Measurements from ENCODE around the gene CCDC57.
A peak's percentile ranks its signal among the peaks of the same experiment; 100 is the strongest.

The CCDC57 gene

GRCh38 chr17:82127704-82128103 lies 84.9 kb downstream of the CCDC57 start:
- Histone ChIP-seq H3K4me3 (ENCODE audit: extremely low read depth, insufficient read depth, low read length, poor library complexity, severe bottlenecking) (no peak overlapping the region), H3K4me1 (ENCODE audit: control insufficient read depth, insufficient read depth, low read length, poor library complexity, severe bottlenecking) (peaks cover 3% of the 10 kb centered on the region), H3K9me3 (ENCODE audit: control insufficient read depth, low read length) (no peaks in the 10 kb centered on the region), H3K27ac (ENCODE audit: low read depth, low read length, severe bottlenecking) (no peak overlapping the region), H3K36me3 (ENCODE audit: control insufficient read depth, insufficient read depth, low read length) (peaks cover 21% of the 10 kb centered on the region)
- WGBS, 2 experiments (ENCODE audit: insufficient coverage in 2 of 2) = 94 to 97% methylated on average over 6 to 7 of the region's 9 CpGs

GRCh38 chr17:82127315-82127595 lies 85.4 kb downstream of the CCDC57 start:
- no peaks in the 10 kb centered on the region for H3K9me3 ChIP-seq (ENCODE audit: control insufficient read depth, low read length)
- 97 to 99% methylated on average over 11 of the region's 11 CpGs for WGBS, 2 experiments (ENCODE audit: insufficient coverage in 2 of 2)
- no peak overlapping the region for H3K27ac ChIP-seq (ENCODE audit: low read depth, low read length, severe bottlenecking)
- no peak overlapping the region for H3K4me3 ChIP-seq (ENCODE audit: extremely low read depth, insufficient read depth, low read length, poor library complexity, severe bottlenecking)
- H3K36me3 ChIP-seq (ENCODE audit: control insufficient read depth, insufficient read depth, low read length) = peaks cover 21% of the 10 kb centered on the region
- peaks cover 7% of the 10 kb centered on the region for H3K4me1 ChIP-seq (ENCODE audit: control insufficient read depth, insufficient read depth, low read length, poor library complexity, severe bottlenecking)

- Histone ChIP-seq H3K4me1 (ENCODE audit: control insufficient read depth, insufficient read depth, low read length, poor library complexity, severe bottlenecking) (peaks cover 12% of the 10 kb centered on the region), H3K36me3 (ENCODE audit: control insufficient read depth, insufficient read depth, low read length) (peaks cover 21% of the 10 kb centered on the region), H3K27ac (ENCODE audit: low read depth, low read length, severe bottlenecking) (no peak overlapping the region), H3K9me3 (ENCODE audit: control insufficient read depth, low read length) (no peaks in the 10 kb centered on the region), H3K4me3 (ENCODE audit: extremely low read depth, insufficient read depth, low read length, poor library complexity, severe bottlenecking) (no peak overlapping the region)
- WGBS, 2 experiments (ENCODE audit: insufficient coverage in 2 of 2) = 94 to 98% methylated on average over 33 to 34 of the region's 35 CpGs
Observed at GRCh38 chr17:82126556-82127314, 85.9 kb downstream of the CCDC57 start.

- peaks cover 21% of the 10 kb centered on the region for H3K36me3 ChIP-seq (ENCODE audit: control insufficient read depth, insufficient read depth, low read length)
- 96 to 100% methylated on average over 1 to 2 of the region's 4 CpGs for WGBS, 2 experiments (ENCODE audit: insufficient coverage in 2 of 2)
Observed at GRCh38 chr17:82124101-82124500, 88.5 kb downstream of the CCDC57 start.

GRCh38 chr17:82121660-82122629 lies 90.7 kb downstream of the CCDC57 start:
- no peak overlapping the region for H3K4me3 ChIP-seq (ENCODE audit: extremely low read depth, insufficient read depth, low read length, poor library complexity, severe bottlenecking)
- H3K27ac ChIP-seq (ENCODE audit: low read depth, low read length, severe bottlenecking) = peak overlapping the region; percentile 91
- H3K9me3 ChIP-seq (ENCODE audit: control insufficient read depth, low read length) = no peaks in the 10 kb centered on the region
- WGBS, 2 experiments (ENCODE audit: insufficient coverage in 2 of 2) = 81 to 82% methylated on average over 29 to 30 of the region's 32 CpGs
- peaks cover 49% of the 10 kb centered on the region for H3K4me1 ChIP-seq (ENCODE audit: control insufficient read depth, insufficient read depth, low read length, poor library complexity, severe bottlenecking)
- peaks cover 17% of the 10 kb centered on the region for H3K36me3 ChIP-seq (ENCODE audit: control insufficient read depth, insufficient read depth, low read length)

More at GRCh38 chr17:82124101-82124500, 88.5 kb downstream of the CCDC57 start:
- no peaks in the 10 kb centered on the region for H3K9me3 ChIP-seq (ENCODE audit: control insufficient read depth, low read length)
- no peak overlapping the region for H3K27ac ChIP-seq (ENCODE audit: low read depth, low read length, severe bottlenecking)
- H3K4me3 ChIP-seq (ENCODE audit: extremely low read depth, insufficient read depth, low read length, poor library complexity, severe bottlenecking) = no peak overlapping the region
- H3K4me1 ChIP-seq (ENCODE audit: control insufficient read depth, insufficient read depth, low read length, poor library complexity, severe bottlenecking) = peaks cover 30% of the 10 kb centered on the region

GRCh38 chr17:82121246-82121645 lies 91.4 kb downstream of the CCDC57 start:
- 85 to 92% methylated on average over 4 of the region's 4 CpGs for WGBS, 2 experiments (ENCODE audit: insufficient coverage in 2 of 2)
- no peak overlapping the region for H3K4me3 ChIP-seq (ENCODE audit: extremely low read depth, insufficient read depth, low read length, poor library complexity, severe bottlenecking)
- peak overlapping the region; percentile 91 for H3K27ac ChIP-seq (ENCODE audit: low read depth, low read length, severe bottlenecking)
- H3K4me1 ChIP-seq (ENCODE audit: control insufficient read depth, insufficient read depth, low read length, poor library complexity, severe bottlenecking) = peaks cover 52% of the 10 kb centered on the region
- H3K36me3 ChIP-seq (ENCODE audit: control insufficient read depth, insufficient read depth, low read length) = peaks cover 13% of the 10 kb centered on the region
- H3K9me3 ChIP-seq (ENCODE audit: control insufficient read depth, low read length) = no peaks in the 10 kb centered on the region

GRCh38 chr17:82120148-82120547 lies 92.5 kb downstream of the CCDC57 start:
- 95 to 98% methylated on average over 10 to 11 of the region's 12 CpGs for WGBS, 2 experiments (ENCODE audit: insufficient coverage in 2 of 2)
- H3K4me1 ChIP-seq (ENCODE audit: control insufficient read depth, insufficient read depth, low read length, poor library complexity, severe bottlenecking) = peaks cover 55% of the 10 kb centered on the region
- H3K36me3 ChIP-seq (ENCODE audit: control insufficient read depth, insufficient read depth, low read length) = peaks cover 6% of the 10 kb centered on the region
- no peaks in the 10 kb centered on the region for H3K9me3 ChIP-seq (ENCODE audit: control insufficient read depth, low read length)
- H3K4me3 ChIP-seq (ENCODE audit: extremely low read depth, insufficient read depth, low read length, poor library complexity, severe bottlenecking) = no peak overlapping the region
- H3K27ac ChIP-seq (ENCODE audit: low read depth, low read length, severe bottlenecking) = no peak overlapping the region

GRCh38 chr17:82118815-82119380 lies 93.7 kb downstream of the CCDC57 start:
- Histone ChIP-seq H3K36me3 (ENCODE audit: control insufficient read depth, insufficient read depth, low read length) (peaks cover 7% of the 10 kb centered on the region), H3K27ac (ENCODE audit: low read depth, low read length, severe bottlenecking) (peak overlapping the region; percentile 72), H3K9me3 (ENCODE audit: control insufficient read depth, low read length) (no peaks in the 10 kb centered on the region), H3K4me3 (ENCODE audit: extremely low read depth, insufficient read depth, low read length, poor library complexity, severe bottlenecking) (no peak overlapping the region), H3K4me1 (ENCODE audit: control insufficient read depth, insufficient read depth, low read length, poor library complexity, severe bottlenecking) (peaks cover 55% of the 10 kb centered on the region)
- WGBS, 2 experiments (ENCODE audit: insufficient coverage in 2 of 2) = 8 to 80% methylated on average over 2 to 4 of the region's 12 CpGs

- peaks cover 7% of the 10 kb centered on the region for H3K36me3 ChIP-seq (ENCODE audit: control insufficient read depth, insufficient read depth, low read length)
- H3K4me1 ChIP-seq (ENCODE audit: control insufficient read depth, insufficient read depth, low read length, poor library complexity, severe bottlenecking) = peaks cover 55% of the 10 kb centered on the region
- H3K4me3 ChIP-seq (ENCODE audit: extremely low read depth, insufficient read depth, low read length, poor library complexity, severe bottlenecking) = no peak overlapping the region
- no peaks in the 10 kb centered on the region for H3K9me3 ChIP-seq (ENCODE audit: control insufficient read depth, low read length)
- 88 to 96% methylated on average over 16 to 18 of the region's 18 CpGs for WGBS, 2 experiments (ENCODE audit: insufficient coverage in 2 of 2)
- peak overlapping the region; percentile 72 for H3K27ac ChIP-seq (ENCODE audit: low read depth, low read length, severe bottlenecking)
Observed at GRCh38 chr17:82118168-82118814, 94.4 kb downstream of the CCDC57 start.
